HG02981 (cell line): ENCODE measurements around the gene KLHL35.
"Not testable (repeated sequence)": the region's sequence is repeated elsewhere in the genome, so short reads cannot be mapped to it uniquely, and the experiment has no call there.

Experiments
- ATAC-seq: cut with Tn5 transposase; IDR thresholded peaks from one replicate; pipeline ENCODE4 v1.9.1; 2021; ENCODE audit warnings: mild to moderate bottlenecking, moderate library complexity; ENCODE audit not compliant: unreplicated experiment

Gene KLHL35

DNA sequence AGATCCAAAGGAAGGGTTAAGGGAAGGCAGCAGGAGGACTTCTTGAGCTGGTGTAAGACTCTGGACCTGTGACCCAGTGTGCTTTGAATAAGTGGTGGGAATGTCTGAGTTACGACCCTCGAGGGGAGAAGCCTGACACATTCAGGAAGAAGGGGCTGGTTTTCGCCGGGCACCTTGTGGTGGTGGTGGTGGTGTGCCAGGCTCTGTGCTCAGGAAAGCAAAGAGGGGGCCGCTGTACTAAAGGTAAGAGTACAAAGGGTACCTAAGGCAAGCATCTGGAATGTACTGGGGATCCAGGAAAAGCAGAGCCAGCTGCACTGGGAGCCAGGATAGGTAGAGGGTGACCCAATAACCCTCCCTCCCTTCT, 6.3 kb downstream of the KLHL35 start:
- ATAC-seq, result no peak

GRCh38 chr11:75425422-75425821, 7.6 kb downstream of the KLHL35 start:
- ATAC-seq, result no peak

- no peak for ATAC-seq
Measured at GRCh38 chr11:75424396-75424795, 8.6 kb downstream of the KLHL35 start.

- no peak for ATAC-seq
Measured at GRCh38 chr11:75423721-75424120, 9.3 kb downstream of the KLHL35 start.

GRCh38 chr11:75422248-75423231, 10.5 kb downstream of the KLHL35 start:
- ATAC-seq, result no peak

- no peak for ATAC-seq
Measured at GRCh38 chr11:75421902-75422247, 11.1 kb downstream of the KLHL35 start.

DNA sequence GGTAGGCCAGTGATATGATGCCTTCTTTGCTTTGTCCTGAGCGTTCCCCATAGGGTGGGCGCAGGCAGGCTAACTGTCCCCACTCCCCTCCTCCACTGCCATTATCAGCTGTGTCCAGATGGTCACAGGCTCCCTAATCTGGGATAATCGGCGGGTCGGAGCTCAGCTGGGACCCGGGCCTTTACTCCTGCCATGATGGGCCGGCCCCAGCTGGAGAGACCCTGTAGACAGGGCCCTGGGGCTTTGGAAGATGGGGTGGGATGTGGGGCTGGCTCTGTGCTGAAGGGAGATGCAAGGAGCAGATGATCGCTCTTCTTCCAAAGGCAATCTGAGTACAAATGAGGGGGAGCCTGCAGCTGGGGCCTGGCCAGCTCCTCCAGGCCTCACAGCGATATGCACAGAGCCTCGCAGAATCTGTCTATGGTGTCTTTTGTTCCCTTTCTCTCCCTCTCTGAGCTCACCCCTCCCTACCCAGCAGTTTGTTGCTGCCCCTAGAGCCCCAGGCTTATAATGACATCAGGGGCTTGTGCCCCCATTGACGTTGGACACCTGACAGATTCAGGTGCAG, 11.9 kb downstream of the KLHL35 start:
- no peak for ATAC-seq

DNA sequence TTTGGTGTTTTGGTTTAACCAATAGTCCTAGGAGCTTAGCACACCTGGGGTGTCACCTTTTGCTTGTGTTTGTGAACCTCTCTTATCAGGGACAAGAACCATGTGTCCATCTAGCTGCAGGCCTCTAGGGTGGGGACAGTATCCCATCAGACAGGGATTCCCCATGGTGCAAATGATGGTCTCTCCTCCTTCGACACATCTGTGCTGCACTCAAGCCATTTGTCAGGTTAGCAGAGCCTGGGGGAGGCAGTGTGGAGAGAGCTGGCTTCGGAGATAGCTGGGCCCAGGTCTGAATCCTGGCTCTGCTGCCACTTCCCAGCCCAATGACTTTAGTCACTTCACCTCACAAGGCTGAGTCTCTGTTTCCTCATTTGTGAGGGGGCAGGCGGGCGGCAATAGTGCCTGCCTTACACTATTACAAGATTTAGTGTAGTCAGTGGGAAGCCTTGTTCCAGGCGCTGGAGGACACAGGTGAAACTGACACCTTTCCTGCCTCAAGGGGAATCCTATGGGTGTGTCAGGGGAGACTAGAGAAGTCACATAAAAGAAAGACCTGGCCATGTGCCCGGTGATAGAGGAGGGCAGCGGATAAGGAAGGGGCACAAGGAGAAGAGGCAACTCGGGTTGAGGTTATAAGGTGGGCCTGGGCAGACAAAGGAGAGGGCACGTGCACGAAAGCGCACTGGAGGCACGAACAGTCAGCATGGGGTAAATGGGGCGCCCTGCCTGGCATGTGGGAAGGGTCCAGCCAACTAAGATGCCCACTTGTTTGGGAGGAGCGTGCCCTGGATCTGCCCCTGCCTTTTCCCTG, 12.6 kb downstream of the KLHL35 start:
- ATAC-seq, result no peak

- ATAC-seq, result no peak
Measured at GRCh38 chr11:75413864-75414263, 19.1 kb downstream of the KLHL35 start.

DNA sequence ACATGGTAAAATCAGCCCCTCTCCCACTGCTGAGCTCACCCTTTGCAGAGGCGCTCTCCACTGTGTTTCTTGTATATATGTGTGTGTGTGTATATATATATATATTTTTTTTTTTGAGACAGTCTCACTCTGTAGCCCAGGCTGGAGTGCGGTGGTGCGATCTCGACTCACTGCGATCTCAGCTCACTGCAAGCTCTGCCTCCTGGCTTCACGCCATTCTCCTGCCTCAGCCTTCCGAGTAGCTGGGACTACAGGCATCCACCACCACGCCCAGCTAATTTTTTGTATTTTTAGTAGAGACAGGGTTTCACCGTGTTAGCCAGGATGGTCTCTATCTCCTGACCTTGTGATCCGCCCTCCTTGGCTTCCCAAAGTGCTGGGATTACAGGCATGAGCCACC, 19.9 kb downstream of the KLHL35 start:
- ATAC-seq, result not testable (repeated sequence)

DNA sequence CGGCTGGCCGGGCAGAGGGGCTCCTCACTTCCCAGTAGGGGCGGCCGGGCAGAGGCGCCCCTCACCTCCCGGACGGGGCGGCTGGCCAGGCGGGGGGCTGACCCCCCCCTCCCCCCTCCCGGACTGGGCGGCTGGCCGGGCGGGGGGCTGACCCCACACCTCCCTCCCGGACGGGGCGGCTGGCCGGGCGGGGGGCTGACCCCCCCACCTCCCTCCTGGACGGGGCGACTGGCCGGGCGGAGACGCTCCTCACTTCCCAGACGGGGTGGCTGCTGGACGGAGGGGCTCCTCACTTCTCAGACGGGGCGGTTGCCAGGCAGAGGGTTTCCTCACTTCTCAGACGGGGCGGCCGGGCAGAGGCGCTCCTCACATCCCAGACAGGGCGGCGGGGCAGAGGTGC, 23.0 kb downstream of the KLHL35 start:
- ATAC-seq, result not testable (repeated sequence)

DNA sequence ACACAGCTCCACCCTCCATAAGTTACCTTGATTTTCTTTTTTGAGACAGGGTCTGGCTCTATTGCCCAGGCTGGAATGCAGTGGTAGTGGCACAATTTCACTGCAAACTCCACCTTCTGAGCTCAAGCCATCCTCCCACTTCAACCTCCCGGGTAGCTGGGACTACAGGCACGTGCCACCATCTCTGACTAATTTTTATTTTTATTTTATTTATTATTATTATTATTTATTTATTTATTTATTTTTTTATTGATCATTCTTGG, 24.1 kb downstream of the KLHL35 start:
- ATAC-seq, result no peak

DNA sequence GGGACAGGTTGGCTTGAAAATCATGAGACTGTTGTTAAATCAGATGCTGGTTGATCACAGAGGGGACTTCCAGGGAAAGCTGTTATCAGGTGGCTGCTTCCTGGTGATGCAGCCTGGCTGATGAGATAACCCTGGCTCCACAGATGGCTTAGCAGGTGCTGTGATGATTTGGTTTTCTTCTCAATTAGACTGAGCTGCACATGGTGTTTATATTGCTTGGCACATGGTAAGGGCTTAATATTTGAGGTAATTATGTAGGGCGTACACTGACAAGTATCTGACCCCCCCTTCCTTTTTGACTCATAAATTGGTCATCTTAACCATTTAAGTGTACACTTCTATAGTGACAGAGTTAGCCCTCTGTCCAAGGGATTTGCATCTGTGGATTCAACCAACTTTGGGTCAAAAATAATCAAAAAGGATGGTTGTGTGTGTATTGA, 26.6 kb downstream of the KLHL35 start:
- ATAC-seq, result no peak

DNA sequence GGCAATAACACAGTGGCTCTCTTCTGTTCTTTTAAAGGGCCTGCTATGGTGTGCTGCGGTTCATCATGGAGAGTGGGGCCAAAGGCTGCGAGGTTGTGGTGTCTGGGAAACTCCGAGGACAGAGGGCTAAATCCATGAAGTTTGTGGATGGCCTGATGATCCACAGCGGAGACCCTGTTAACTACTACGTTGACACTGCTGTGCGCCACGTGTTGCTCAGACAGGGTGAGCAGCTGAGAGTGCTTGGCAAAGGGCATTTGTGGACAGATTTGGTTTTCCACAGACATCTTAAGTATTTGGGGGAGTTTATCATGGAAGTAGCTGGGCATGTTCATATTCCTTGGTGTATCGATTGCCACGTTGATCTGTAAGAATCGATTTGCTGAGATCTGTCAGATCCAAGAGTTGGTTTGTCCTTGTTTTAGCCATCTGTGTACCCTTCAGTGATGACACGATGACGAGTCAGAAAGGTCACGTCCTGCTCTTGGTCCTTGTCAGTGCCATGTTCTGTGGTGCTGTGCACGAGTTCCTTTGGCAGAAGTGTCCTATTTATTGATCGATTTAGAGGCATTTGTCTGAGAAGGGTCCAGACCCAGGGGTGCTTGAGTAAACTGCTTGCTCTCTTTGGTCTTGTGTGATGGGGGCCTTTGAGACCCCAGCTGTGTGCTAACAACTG, 28.9 kb downstream of the KLHL35 start:
- no peak for ATAC-seq

GRCh38 chr11:75403037-75403436, 30.0 kb downstream of the KLHL35 start:
- ATAC-seq, result no peak

DNA sequence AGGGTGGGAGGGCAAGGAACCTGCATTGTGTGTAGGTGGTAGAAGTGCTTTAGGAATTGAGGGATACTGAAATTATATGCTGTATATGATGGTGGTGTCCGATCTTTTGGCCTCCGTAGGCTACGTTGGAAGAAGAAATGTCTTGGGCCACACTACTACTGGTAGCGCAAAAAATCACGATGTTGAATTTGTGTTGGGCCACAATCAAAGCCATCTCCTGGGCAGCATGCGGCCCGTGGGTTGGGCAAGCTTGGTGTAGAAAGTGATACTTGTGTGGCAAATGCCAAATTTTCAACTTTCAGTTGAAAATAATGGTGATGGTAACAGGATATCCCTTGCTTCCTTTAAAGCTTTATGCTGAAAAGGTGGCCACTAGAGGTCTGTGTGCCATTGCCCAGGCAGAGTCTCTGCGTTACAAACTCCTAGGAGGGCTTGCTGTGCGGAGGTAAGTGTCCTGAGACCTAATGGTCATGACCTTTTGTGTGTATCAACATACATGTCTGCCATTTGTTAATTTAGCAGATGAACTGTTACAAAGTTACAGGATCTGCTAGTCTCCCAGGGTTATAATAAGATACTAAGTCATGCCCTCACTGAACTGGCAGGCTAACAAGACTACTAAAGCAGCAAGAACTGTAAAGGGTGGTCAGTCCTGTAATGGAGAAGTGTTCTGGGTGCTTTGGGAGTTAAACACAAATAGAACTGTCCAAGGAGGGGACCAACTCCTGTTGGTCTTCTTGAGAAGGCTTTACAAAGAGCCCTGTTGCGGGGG, 30.8 kb downstream of the KLHL35 start:
- no peak for ATAC-seq

DNA sequence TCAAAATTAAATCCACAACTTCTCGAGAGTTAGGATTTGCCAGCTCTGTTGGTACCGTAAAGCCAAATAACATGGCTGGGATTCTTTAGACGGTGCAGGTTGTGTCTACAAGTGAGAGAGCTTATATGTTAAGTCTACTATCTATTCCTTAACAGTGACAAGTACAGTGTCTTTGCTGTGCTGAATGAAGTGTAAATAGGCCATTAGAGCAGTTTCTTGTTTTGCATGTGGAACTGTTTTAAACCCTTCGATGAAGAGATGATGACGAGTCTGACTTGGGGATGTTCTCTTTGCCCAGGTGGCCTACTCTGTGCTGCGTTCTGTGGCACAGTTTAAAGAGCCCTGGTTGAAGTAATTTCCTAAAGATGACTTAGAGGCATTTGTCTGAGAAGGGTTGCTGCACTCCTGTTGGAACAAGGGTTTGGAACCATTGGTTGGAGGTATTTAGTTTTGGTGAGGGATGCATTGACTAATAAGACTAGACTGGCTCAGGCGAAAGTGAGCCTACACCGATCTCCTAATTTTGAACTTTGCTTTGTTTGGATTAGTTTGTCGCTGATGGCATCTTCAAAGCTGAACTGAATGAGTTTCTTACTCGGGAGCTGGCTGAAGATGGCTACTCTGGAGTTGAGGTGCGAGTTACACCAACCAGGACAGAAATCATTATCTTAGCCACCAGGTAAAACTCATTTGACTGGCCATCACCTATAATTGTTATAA, 32.7 kb downstream of the KLHL35 start:
- no peak for ATAC-seq

DNA sequence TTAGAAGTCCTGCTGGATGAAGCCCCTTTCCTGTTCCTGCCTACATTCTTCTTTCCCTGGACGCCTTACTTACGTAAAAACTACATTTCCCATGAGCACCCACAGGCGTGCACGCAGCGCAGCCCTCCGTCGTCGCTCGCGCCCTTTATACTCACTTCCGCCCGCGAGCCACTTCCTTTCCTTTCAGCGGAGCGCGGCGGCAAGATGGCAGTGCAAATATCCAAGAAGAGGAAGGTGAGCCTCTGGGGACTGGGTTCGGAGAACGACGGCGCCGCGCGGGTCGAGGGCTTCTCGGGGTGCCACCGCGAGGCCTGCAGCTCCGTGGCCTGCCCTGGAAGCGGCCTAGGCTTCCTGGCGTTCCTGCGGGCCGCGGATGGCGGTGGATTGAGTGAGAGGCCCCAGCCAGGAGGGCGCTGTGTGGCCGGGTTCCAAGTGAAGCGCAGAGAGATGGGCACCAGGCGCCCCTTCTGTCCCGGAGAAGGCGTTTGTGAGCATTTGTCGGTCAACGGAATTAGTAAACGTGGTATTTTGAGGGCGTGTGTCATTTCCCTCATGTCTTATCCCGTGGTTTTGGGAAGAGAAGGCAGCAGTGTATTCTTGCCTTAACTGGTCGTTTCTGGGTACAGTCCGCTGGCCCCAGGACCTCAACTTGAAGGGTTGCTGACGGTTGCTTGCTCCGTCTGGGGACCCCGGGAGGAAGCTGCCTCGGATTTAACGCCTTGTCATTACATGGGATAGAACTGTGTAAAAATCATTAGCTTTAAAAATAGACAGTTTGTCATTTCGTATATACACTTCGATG, 33.5 kb downstream of the KLHL35 start, which contains the start of gene RPS3:
RPS3 (plus strand) TSS at position 175 of the 802 bp plus-strand sequence; CDS start at position 205, 30 bp downstream.
- peak; percentile 92 for ATAC-seq

DNA sequence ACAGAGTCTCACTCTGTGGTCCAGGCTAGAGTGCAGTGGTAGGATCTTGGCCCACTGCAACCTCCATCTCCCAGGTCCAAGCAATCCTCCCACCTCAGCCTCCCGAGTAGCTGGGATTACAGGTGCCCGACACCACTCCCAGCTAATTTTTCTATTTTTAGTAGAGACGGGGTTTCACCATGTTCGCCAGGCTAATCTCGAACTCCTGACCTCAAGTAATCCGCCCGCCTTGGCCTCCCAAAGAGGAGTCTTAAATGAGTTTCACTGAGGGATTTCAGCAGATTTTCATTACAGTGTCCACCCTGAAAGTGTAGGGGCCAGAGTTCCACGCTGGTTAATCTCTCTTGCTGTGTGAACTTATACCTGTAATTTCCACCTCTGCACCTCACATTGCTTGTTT, 34.1 kb downstream of the KLHL35 start:
- ATAC-seq, result no peak
